Neural cell (in vitro differentiated cells): ENCODE data around the gene GAPDH. TPM values are rescaled to one million over a fixed set of nuclear protein-coding genes. Genes with fewer than 3 reads are reported as not detected.

Experiments used
- H2AFZ ChIP-seq: fragments of 200-600, 300-800 bp; sonication (generic), shearing (Covaris generic); 2 replicates; pipeline ENCODE4 v1.6.0; 2014; ENCODE audit warnings: low read depth, mild to moderate bottlenecking, antibody characterized with exemption, low read length, moderate library complexity
- H3F3A ChIP-seq: fragments of 200-600 bp; shearing (Covaris generic); 2 replicates; pipeline ENCODE4 v1.6.1; 2016; ENCODE audit warnings: mild to moderate bottlenecking, moderate library complexity, mixed read lengths, antibody characterized with exemption, low read length; ENCODE audit not compliant: insufficient read depth, poor library complexity, severe bottlenecking
- H3K27ac ChIP-seq: fragments of 200-600, 300-800 bp; sonication (generic), shearing (Covaris generic); 2 replicates; pipeline ENCODE4 v1.5.1; 2014; ENCODE audit warnings: mild to moderate bottlenecking, low read length, moderate library complexity
- H3K27me3 ChIP-seq: fragments of 300-800, 200-600 bp; sonication (generic), shearing (Covaris generic); 2 replicates; pipeline ENCODE4 v1.6.0; 2014; ENCODE audit warnings: mild to moderate bottlenecking, low read depth, low read length, moderate library complexity; ENCODE audit not compliant: insufficient read depth
- H3K36me3 ChIP-seq: fragments of 300-800, 200-600 bp; sonication (generic), shearing (Covaris generic); 2 replicates; pipeline ENCODE4 v1.5.1; 2014; ENCODE audit warnings: mild to moderate bottlenecking, antibody characterized with exemption, low read length, moderate library complexity; ENCODE audit not compliant: insufficient read depth
- H3K4me2 ChIP-seq: fragments of 300-800, 200-600 bp; sonication (generic), shearing (Covaris generic); 2 replicates; pipeline ENCODE4 v1.6.0; 2014; ENCODE audit warnings: mild to moderate bottlenecking, low read length
- H3K4me3 ChIP-seq: fragments of 300-800, 200-600 bp; sonication (generic), shearing (Covaris generic); 2 replicates; pipeline ENCODE4 v1.5.1; 2014; ENCODE audit warnings: mild to moderate bottlenecking, low read length, moderate library complexity
- H3K79me2 ChIP-seq: fragments of 200-600 bp; shearing (Covaris generic); replicated peaks from 2 replicates; pipeline ENCODE4 v1.6.0; 2014; ENCODE audit warnings: mild to moderate bottlenecking, low read length, moderate library complexity; ENCODE audit not compliant: insufficient read depth
- H3K9ac ChIP-seq: fragments of 300-800, 200-600 bp; sonication (generic), shearing (Covaris generic); 2 replicates; pipeline ENCODE4 v1.6.1; 2016; ENCODE audit warnings: mild to moderate bottlenecking, low read length, mixed read lengths
- H3K9me2 ChIP-seq: fragments of 200-600 bp; shearing (Covaris generic); 2 replicates; pipeline ENCODE4 v1.6.1; 2016; ENCODE audit warnings: mild to moderate bottlenecking, low read length, mixed read lengths; ENCODE audit not compliant: insufficient read depth
- H3K9me3 ChIP-seq: fragments of 200-600, 300-800 bp; sonication (generic), shearing (Covaris generic); 2 replicates; pipeline ENCODE4 v1.6.1; 2016; ENCODE audit warnings: mild to moderate bottlenecking, mixed run types, low read length, moderate library complexity, mixed read lengths
- H4K20me1 ChIP-seq: fragments of 200-600 bp; shearing (Covaris generic); 2 replicates; pipeline ENCODE4 v1.6.1; 2016; ENCODE audit warnings: mild to moderate bottlenecking, mixed run types; ENCODE audit not compliant: insufficient read depth
- CTCF ChIP-seq: fragments of 450-650 bp; IDR thresholded peaks from 2 replicates; pipeline ENCODE4 v1.5.1; 2014; ENCODE audit warnings: antibody characterized with exemption, mild to moderate bottlenecking, moderate library complexity; ENCODE audit not compliant: poor library complexity, severe bottlenecking
- EP300 ChIP-seq: fragments of 450-650 bp; conservative IDR thresholded peaks from 2 replicates; pipeline ENCODE4 v1.6.1; 2014; ENCODE audit warnings: antibody characterized with exemption, mild to moderate bottlenecking, moderate library complexity; ENCODE audit not compliant: poor library complexity, severe bottlenecking
- EZH2 ChIP-seq: fragments of 200-600, 300-800 bp; shearing (Covaris generic), sonication (generic); IDR thresholded peaks from 2 replicates; pipeline ENCODE4 v1.6.1; 2014; ENCODE audit warnings: antibody characterized with exemption, low read length, borderline replicate concordance, mild to moderate bottlenecking; ENCODE audit not compliant: insufficient read depth, poor library complexity, severe bottlenecking
- MXI1 ChIP-seq: fragments of 450-650 bp; conservative IDR thresholded peaks from 2 replicates; pipeline ENCODE4 v1.6.1; 2014; ENCODE audit warnings: antibody characterized with exemption, mild to moderate bottlenecking; ENCODE audit not compliant: poor library complexity, severe bottlenecking
- POLR2AphosphoS5 ChIP-seq: IDR thresholded peaks from 2 replicates; pipeline ENCODE4 v1.6.1; 2012
- RAD21 ChIP-seq: fragments of 450-650 bp; conservative IDR thresholded peaks from 2 replicates; pipeline ENCODE4 v1.6.1; 2014; ENCODE audit warnings: antibody characterized with exemption, mild to moderate bottlenecking, moderate library complexity
- REST ChIP-seq: IDR thresholded peaks from 2 replicates; pipeline ENCODE4 v1.6.1; 2012; ENCODE audit warnings: borderline replicate concordance
- SMC3 ChIP-seq: fragments of 450-650 bp; conservative IDR thresholded peaks from 2 replicates; pipeline ENCODE4 v1.6.1; 2014; ENCODE audit warnings: antibody characterized with exemption, mild to moderate bottlenecking, moderate library complexity; ENCODE audit not compliant: poor library complexity
- TAF1 ChIP-seq: IDR thresholded peaks from 2 replicates; pipeline ENCODE4 v1.6.1; 2012; ENCODE audit warnings: low read depth
- polyA plus RNA-seq: library from polyadenylated mRNA; depleted of rRNA; stranded (reverse); fragments of >200 nt; gene quantifications from 2 replicates; pipeline ENCODE4 v1.2.3, GENCODE V29; 2014

Gene GAPDH
- polyA plus RNA-seq, 1 donor from 2014 or later, result 1,673 TPM

DNA sequence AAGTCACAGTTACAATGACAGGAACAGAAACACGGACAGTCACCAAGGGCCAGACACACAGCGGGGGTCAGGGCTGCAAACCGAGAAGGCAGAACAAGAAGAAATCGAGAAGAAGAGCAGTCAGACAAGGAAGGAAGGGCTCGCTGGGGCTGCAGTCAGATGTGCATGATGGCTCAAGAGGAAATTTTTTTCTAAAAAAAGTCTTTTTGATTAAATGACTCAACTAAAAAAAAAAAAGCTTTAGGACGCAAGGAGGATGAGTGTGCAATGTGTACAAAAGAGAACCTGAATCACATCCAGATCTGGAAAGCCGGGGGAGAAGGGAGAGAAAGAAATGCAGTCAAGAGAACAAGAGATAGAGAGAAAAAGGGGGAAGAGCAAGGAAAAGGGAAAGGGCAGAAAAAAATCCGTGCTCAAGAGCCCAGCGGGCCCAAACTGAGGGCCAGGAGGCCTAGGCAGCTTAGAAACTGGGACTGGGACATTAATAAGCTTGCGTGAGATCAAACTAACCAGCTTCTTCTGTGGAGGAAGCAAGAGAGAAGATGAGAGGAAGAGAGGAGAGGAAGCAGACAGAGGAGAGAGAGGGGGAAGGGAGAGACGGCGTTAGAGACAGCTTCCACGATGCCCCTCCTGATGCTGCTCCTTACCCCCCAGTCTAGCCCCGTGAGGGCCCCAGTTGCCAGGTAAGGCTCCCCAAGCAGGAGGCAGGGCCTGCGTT, 14.8 kb downstream of the GAPDH start:
- peaks cover 5% of the 10 kb centered on the region for H4K20me1 ChIP-seq
- no peak overlapping the region for H3K4me2 ChIP-seq
- H3K79me2 ChIP-seq, result peaks cover 20% of the 10 kb centered on the region

DNA sequence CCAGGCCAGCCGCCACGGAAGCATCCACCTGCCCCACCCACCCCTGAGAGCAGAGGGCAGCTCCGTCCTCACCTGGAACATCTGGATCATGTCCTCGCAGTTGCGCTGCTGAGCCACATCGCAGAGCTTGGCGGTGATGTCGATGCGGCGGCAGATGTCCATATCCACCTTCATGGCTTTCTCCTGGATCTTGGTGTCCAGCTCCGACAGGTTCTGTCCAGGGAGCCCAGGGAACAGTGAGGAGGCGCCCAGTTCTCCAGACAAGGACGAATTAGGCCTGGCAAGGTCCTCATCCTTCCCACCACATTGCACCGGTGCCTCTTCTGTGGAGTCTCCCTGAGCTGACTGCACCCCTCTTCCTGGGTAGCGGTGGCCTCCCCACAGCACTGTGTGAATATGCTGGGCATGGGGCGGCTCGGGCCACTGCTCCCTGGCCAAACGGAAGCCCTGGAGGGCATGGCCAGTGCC, 15.4 kb downstream of the GAPDH start:
- Histone ChIP-seq H3K4me3 (no peak overlapping the region), H3K9me3 (no peaks in the 10 kb centered on the region), H2AFZ (no peak overlapping the region), H3K4me2 (no peak overlapping the region), H3K9ac (no peak overlapping the region), H4K20me1 (peaks cover 5% of the 10 kb centered on the region), H3K79me2 (peaks cover 26% of the 10 kb centered on the region), H3F3A (no peaks in the 10 kb centered on the region), H3K9me2 (no peaks in the 10 kb centered on the region), H3K36me3 (no peaks in the 10 kb centered on the region), H3K27me3 (no peaks in the 10 kb centered on the region), H3K27ac (no peak overlapping the region)
- TF ChIP-seq POLR2AphosphoS5 (no peak), CTCF (no peak), RAD21 (no peak), TAF1 (no peak), MXI1 (no peak), REST (no peak)

More for the DNA sequence above, 14.8 kb downstream of the GAPDH start:
- Histone ChIP-seq H3K9me2 (no peaks in the 10 kb centered on the region), H3K27ac (no peak overlapping the region), H3F3A (no peaks in the 10 kb centered on the region), H2AFZ (no peak overlapping the region), H3K36me3 (no peaks in the 10 kb centered on the region), H3K27me3 (no peaks in the 10 kb centered on the region), H3K4me3 (no peak overlapping the region), H3K9me3 (no peaks in the 10 kb centered on the region), H3K9ac (no peak overlapping the region)
- TF ChIP-seq RAD21, result no peak
- no peak for TF ChIP-seq MXI1
- no peak for TF ChIP-seq REST
- TF ChIP-seq EP300, result no peak
- no peak for TF ChIP-seq EZH2
- no peak for TF ChIP-seq CTCF
- TF ChIP-seq TAF1, result no peak
- no peak for TF ChIP-seq SMC3
